Ovary (tissue), 3 donors: ENCODE data around the gene TCF25.

ENCODE experiments used
- CTCF ChIP-seq, 3 donors: fragments of 450-650 bp in 2 of 3; fragments of 200-600 bp in 1 of 3; IDR thresholded peaks; one replicate each; pipeline versions ENCODE4 v1.5.1 to v1.8.0; 2016 to 2022; ENCODE audit warnings: antibody characterized with exemption in 3 of 3, mild to moderate bottlenecking in 1 of 3
- EP300 ChIP-seq: sonication (generic); formaldehyde crosslinking; IDR thresholded peaks from one replicate; pipeline ENCODE4 v1.6.1; 2017; ENCODE audit warnings: antibody characterized with exemption
- POLR2A ChIP-seq: fragments of 450-650 bp; IDR thresholded peaks from one replicate; pipeline ENCODE4 v1.6.1; 2017; ENCODE audit warnings: antibody characterized with exemption, mild to moderate bottlenecking, moderate library complexity
- donor health status: DM: no; HTN: no; CAD: no.

DNA sequence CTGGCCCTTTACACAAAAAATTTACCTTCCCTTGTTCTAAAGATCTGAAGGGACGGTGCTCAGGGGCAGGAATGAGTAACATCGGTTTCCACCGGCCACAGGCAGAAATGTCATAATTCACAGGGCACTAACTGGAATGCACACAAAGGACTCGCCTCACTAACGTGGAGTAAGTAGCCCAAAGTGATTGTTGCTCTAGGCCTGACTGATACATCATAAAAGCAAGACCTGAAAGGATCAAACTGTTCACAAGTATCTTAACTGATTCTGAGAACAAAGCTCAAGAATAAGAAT, 8.9 kb upstream of the TCF25 start:
- TF ChIP-seq POLR2A, result no peak
- no peak for TF ChIP-seq CTCF (IDR thresholded peaks at IDR 0.05)
- TF ChIP-seq EP300, result no peak
